ENCODE measurements around the gene FOXI1. TPM values are rescaled to one million over a fixed set of nuclear protein-coding genes. Genes with fewer than 3 reads are reported as not detected.

Gene FOXI1
- total and polyA plus RNA-seq, 2 experiments from 2014 or later = not detected

DNA sequence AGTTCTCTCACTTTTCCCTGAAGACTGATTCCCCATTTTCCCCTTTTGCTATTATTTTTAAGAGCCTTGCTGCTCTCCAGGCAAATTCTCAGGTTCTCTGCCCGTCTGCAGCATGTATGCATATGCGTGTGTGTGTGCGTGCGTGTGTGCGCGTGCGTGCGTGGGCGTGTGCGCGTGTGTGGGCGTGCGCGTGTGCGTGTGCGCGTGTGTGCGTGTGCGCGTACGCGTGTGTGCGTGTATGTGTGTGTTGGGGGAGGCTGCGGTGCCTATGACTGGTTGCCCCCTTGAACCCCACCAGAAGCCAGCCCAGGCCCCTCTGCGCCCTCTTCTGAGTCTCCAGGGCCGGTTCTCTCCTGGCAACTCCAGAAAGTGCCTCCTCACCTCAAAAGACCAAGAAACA is 987 bp upstream of the FOXI1 start:
- Histone ChIP-seq H3K36me3 (replicated peaks; ENCODE audit: insufficient read depth, low read depth) (no peaks in the 10 kb centered on the region), H3K4me1 (ENCODE audit: insufficient read depth) (no peaks in the 10 kb centered on the region), H3K27me3 (no peaks in the 10 kb centered on the region), H3K79me2 (no peaks in the 10 kb centered on the region), H3K9me3 (ENCODE audit: low read depth) (no peaks in the 10 kb centered on the region), H2AFZ (no peak overlapping the region), H3K4me2 (no peak overlapping the region), H3K9me2 (replicated peaks; ENCODE audit: insufficient read depth) (no peaks in the 10 kb centered on the region), H3K27ac (no peak overlapping the region), H3K4me3 (no peak overlapping the region), H4K20me1 (ENCODE audit: insufficient read depth, poor library complexity, severe bottlenecking) (no peaks in the 10 kb centered on the region)
- DNase-seq (ENCODE audit: low spot score) = no peak
- TF ChIP-seq, protein P1, sequence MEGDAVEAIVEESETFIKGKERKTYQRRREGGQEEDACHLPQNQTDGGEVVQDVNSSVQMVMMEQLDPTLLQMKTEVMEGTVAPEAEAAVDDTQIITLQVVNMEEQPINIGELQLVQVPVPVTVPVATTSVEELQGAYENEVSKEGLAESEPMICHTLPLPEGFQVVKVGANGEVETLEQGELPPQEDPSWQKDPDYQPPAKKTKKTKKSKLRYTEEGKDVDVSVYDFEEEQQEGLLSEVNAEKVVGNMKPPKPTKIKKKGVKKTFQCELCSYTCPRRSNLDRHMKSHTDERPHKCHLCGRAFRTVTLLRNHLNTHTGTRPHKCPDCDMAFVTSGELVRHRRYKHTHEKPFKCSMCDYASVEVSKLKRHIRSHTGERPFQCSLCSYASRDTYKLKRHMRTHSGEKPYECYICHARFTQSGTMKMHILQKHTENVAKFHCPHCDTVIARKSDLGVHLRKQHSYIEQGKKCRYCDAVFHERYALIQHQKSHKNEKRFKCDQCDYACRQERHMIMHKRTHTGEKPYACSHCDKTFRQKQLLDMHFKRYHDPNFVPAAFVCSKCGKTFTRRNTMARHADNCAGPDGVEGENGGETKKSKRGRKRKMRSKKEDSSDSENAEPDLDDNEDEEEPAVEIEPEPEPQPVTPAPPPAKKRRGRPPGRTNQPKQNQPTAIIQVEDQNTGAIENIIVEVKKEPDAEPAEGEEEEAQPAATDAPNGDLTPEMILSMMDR (IDR thresholded peaks at IDR 0.05; ENCODE audit: poor library complexity) = no peak
- no peak for TF ChIP-seq EZH2 (IDR thresholded peaks at IDR 0.05; ENCODE audit: borderline replicate concordance)
- TF ChIP-seq EZH2phosphoT487 (IDR thresholded peaks at IDR 0.05; ENCODE audit: low read depth, severe bottlenecking, unreplicated experiment) = no peak
- WGBS (ENCODE audit: low lambda C conversion rate, missing lambda C conversion rate) = 86% methylated on average over 25 of the region's 26 CpGs

DNA sequence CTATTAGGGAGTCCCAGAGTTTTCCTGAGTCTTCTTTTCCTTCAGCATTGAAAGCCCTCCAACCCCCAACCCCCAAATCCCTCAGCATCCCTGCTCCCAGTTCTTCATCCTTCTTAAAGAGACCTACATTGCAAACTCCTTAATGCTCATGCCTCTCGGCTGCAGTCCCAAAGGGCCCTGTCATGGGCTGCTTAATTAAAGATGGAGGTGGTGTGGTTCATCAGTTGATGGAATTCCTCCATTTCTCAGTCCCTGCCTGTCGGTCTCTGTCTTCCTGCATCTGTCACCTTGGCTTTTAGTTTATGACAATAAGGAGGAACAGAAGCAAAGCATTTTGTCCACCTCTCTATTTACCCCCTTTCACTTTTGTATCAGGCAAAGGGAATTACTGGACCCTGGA is 2.0 kb downstream of the FOXI1 start:
- 77% methylated on average over 2 of the region's 2 CpGs for WGBS (ENCODE audit: low lambda C conversion rate, missing lambda C conversion rate)

DNA sequence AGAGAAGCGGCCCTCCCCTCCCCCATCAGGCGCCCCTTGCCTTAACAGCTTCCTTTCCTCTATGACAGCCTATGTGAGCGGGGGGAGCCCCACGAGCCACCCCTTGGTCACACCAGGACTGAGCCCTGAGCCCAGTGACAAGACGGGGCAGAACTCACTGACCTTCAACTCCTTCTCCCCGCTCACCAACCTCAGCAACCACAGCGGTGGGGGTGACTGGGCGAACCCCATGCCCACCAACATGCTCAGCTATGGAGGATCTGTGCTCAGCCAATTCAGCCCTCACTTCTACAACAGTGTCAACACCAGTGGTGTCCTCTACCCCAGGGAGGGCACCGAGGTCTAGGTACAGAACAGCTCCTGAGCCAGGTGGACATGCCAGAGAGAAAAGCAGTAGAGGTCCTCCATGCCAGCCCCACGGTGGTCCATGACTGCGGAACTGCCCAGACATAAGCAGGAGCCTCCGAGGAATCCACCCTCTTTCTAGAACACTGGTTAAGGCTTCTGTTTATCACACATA is 2.6 kb downstream of the FOXI1 start:
- Histone ChIP-seq H3K9me3 (ENCODE audit: low read depth) (no peaks in the 10 kb centered on the region), H3K27me3 (no peaks in the 10 kb centered on the region), H3K36me3 (replicated peaks; ENCODE audit: insufficient read depth, low read depth) (no peaks in the 10 kb centered on the region), H3K27ac (no peak overlapping the region), H3K9me2 (replicated peaks; ENCODE audit: insufficient read depth) (no peaks in the 10 kb centered on the region), H4K20me1 (ENCODE audit: insufficient read depth, poor library complexity, severe bottlenecking) (no peaks in the 10 kb centered on the region), H3K79me2 (no peaks in the 10 kb centered on the region), H3K4me1 (ENCODE audit: insufficient read depth) (no peaks in the 10 kb centered on the region), H3K4me2 (no peak overlapping the region), H3K4me3 (no peak overlapping the region), H2AFZ (no peak overlapping the region)
- DNase-seq (ENCODE audit: low spot score) = no peak
- 95% methylated on average over 12 of the region's 12 CpGs for WGBS (ENCODE audit: low lambda C conversion rate, missing lambda C conversion rate)
- TF ChIP-seq EZH2 (IDR thresholded peaks at IDR 0.05; ENCODE audit: borderline replicate concordance) (no peak), EZH2phosphoT487 (IDR thresholded peaks at IDR 0.05; ENCODE audit: low read depth, severe bottlenecking, unreplicated experiment) (no peak)
- TF ChIP-seq, protein P1 (IDR thresholded peaks at IDR 0.05; ENCODE audit: poor library complexity) = no peak

More for the DNA sequence above, 2.0 kb downstream of the FOXI1 start:
- no peak for TF ChIP-seq EZH2 (IDR thresholded peaks at IDR 0.05; ENCODE audit: borderline replicate concordance)
- TF ChIP-seq, protein P1 (IDR thresholded peaks at IDR 0.05; ENCODE audit: poor library complexity) = no peak
- TF ChIP-seq EZH2phosphoT487 (IDR thresholded peaks at IDR 0.05; ENCODE audit: low read depth, severe bottlenecking, unreplicated experiment) = no peak
- Histone ChIP-seq H3K4me2 (no peak overlapping the region), H3K27me3 (no peaks in the 10 kb centered on the region), H2AFZ (no peak overlapping the region), H3K27ac (no peak overlapping the region), H3K9me2 (replicated peaks; ENCODE audit: insufficient read depth) (no peaks in the 10 kb centered on the region), H3K4me3 (no peak overlapping the region), H3K79me2 (no peaks in the 10 kb centered on the region), H4K20me1 (ENCODE audit: insufficient read depth, poor library complexity, severe bottlenecking) (no peaks in the 10 kb centered on the region), H3K9me3 (ENCODE audit: low read depth) (no peaks in the 10 kb centered on the region), H3K36me3 (replicated peaks; ENCODE audit: insufficient read depth, low read depth) (no peaks in the 10 kb centered on the region), H3K4me1 (ENCODE audit: insufficient read depth) (no peaks in the 10 kb centered on the region)
- no peak for DNase-seq (ENCODE audit: low spot score)

All from hepatocyte (in vitro differentiated cells).